ENCODE data around the gene HBG1. TPM values are rescaled to one million over a fixed set of nuclear protein-coding genes. Genes with fewer than 3 reads are reported as not detected.

Gene HBG1
- total RNA-seq, 1 experiment from 2014 or later: not detected

DNA sequence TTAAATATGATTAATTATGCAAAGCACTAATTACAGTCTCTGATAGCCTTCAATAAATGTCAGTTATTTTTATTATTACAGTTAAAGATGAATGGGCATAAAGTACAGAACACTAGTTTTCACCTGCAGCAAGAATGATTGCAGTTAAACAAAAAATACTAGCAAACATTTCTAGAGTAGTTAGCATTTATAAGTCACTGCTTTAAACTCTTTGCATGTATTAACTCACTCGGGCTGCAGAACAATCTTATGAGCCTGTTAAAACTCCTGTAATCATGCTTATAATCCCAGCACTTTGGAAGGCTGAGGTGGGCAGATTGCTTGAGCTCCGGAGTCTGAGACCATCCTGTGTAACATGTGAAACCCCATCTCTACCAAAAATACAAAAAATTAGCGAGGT is 37.2 kb upstream of the HBG1 start:
- no TSS peak for BruUV-seq (replicated peaks)
- H3K27me3 ChIP-seq (ENCODE audit: low read length): no peaks in the 10 kb centered on the region
- H3K79me2 ChIP-seq (ENCODE audit: low read length): no peaks in the 10 kb centered on the region
- H3F3A ChIP-seq (ENCODE audit: low read length, unreplicated experiment): no peaks in the 10 kb centered on the region
- no peak overlapping the region for H2AFZ ChIP-seq (ENCODE audit: low read length)
- POLR2A ChIA-PET (ENCODE audit: unreplicated experiment): no interaction called here
- TF ChIP-seq EZH2 (IDR thresholded peaks at IDR 0.05; ENCODE audit: low read length, unreplicated experiment) (no peak), EZH2phosphoT487 (IDR thresholded peaks at IDR 0.05; ENCODE audit: borderline replicate concordance, low read length) (no peak), CTCF (conservative IDR thresholded peaks at IDR 0.05; ENCODE audit: low read depth, low read length) (no peak)
- no peaks in the 10 kb centered on the region for H3K4me1 ChIP-seq (ENCODE audit: insufficient read depth, low read length)
- no peaks in the 10 kb centered on the region for H3K9me3 ChIP-seq (ENCODE audit: low read length)
- H3K27ac ChIP-seq (ENCODE audit: low read length): no peak overlapping the region
- DNase-seq (no peak), ATAC-seq (no peak)
- H3K4me3 ChIP-seq (ENCODE audit: low read length): no peak overlapping the region
- no peaks in the 10 kb centered on the region for H3K9me2 ChIP-seq (replicated peaks; ENCODE audit: low read length)
- no peak overlapping the region for H3K9ac ChIP-seq (ENCODE audit: low read length)
- no peak overlapping the region for H3K4me2 ChIP-seq (ENCODE audit: low read length)
- CTCF ChIA-PET: no interaction called here
- H3K36me3 ChIP-seq (ENCODE audit: low read depth, low read length): no peaks in the 10 kb centered on the region
- intact Hi-C loops (cut with micrococcal nuclease): no loop called here
- H4K20me1 ChIP-seq (ENCODE audit: low read length): no peaks in the 10 kb centered on the region

DNA sequence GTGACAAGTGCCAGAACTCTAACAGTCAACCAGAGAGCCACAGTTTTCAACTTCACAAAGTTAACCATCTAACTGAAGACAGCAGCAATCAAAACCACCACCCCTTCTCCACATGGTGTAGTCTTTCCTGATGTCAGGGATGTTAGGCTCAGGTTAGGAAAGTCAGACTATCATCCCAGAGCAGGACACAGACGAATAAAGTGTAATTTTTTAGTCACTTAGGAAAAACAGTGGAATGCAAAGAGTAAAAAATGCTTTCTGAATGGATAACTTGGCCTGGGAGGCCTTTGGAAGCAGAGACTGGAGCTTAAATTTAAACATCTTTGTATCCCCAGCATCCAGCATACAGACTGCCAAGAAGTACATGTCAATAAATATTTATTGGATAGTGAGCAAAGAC is 36.7 kb upstream of the HBG1 start:
- Histone ChIP-seq H3K4me1 (ENCODE audit: insufficient read depth, low read length) (no peaks in the 10 kb centered on the region), H3F3A (ENCODE audit: low read length, unreplicated experiment) (no peaks in the 10 kb centered on the region), H3K27ac (ENCODE audit: low read length) (no peak overlapping the region), H3K4me3 (ENCODE audit: low read length) (no peak overlapping the region), H3K79me2 (ENCODE audit: low read length) (no peaks in the 10 kb centered on the region), H3K9me3 (ENCODE audit: low read length) (no peaks in the 10 kb centered on the region), H2AFZ (ENCODE audit: low read length) (no peak overlapping the region), H3K9me2 (replicated peaks; ENCODE audit: low read length) (no peaks in the 10 kb centered on the region), H3K27me3 (ENCODE audit: low read length) (no peaks in the 10 kb centered on the region), H3K9ac (ENCODE audit: low read length) (no peak overlapping the region), H4K20me1 (ENCODE audit: low read length) (no peaks in the 10 kb centered on the region), H3K36me3 (ENCODE audit: low read depth, low read length) (no peaks in the 10 kb centered on the region), H3K4me2 (ENCODE audit: low read length) (no peak overlapping the region)
- ATAC-seq (no peak), DNase-seq (no peak)
- TF ChIP-seq EZH2phosphoT487 (IDR thresholded peaks at IDR 0.05; ENCODE audit: borderline replicate concordance, low read length): no peak
- no TSS peak for BruUV-seq (replicated peaks)
- intact Hi-C loops (cut with micrococcal nuclease): no loop called here
- POLR2A ChIA-PET (ENCODE audit: unreplicated experiment): no interaction called here
- CTCF ChIA-PET: no interaction called here

- BruUV-seq (replicated peaks): no TSS peak
- Histone ChIP-seq H3K9ac (ENCODE audit: low read length) (no peak overlapping the region), H3K9me3 (ENCODE audit: low read length) (no peaks in the 10 kb centered on the region), H3K9me2 (replicated peaks; ENCODE audit: low read length) (no peaks in the 10 kb centered on the region), H3K4me2 (ENCODE audit: low read length) (no peak overlapping the region), H3K36me3 (ENCODE audit: low read depth, low read length) (no peaks in the 10 kb centered on the region), H3F3A (ENCODE audit: low read length, unreplicated experiment) (no peaks in the 10 kb centered on the region), H3K4me1 (ENCODE audit: insufficient read depth, low read length) (peaks cover 2% of the 10 kb centered on the region; the same call in 1 of the 2 replicates), H2AFZ (ENCODE audit: low read length) (no peak overlapping the region), H3K27me3 (ENCODE audit: low read length) (no peaks in the 10 kb centered on the region), H3K27ac (ENCODE audit: low read length) (no peak overlapping the region), H3K79me2 (ENCODE audit: low read length) (no peaks in the 10 kb centered on the region), H3K4me3 (ENCODE audit: low read length) (no peak overlapping the region), H4K20me1 (ENCODE audit: low read length) (no peaks in the 10 kb centered on the region)
- no peak for TF ChIP-seq EZH2 (IDR thresholded peaks at IDR 0.05; ENCODE audit: low read length, unreplicated experiment)
- no peak for TF ChIP-seq CTCF (conservative IDR thresholded peaks at IDR 0.05; ENCODE audit: low read depth, low read length)
- TF ChIP-seq EZH2phosphoT487 (IDR thresholded peaks at IDR 0.05; ENCODE audit: borderline replicate concordance, low read length): no peak
- ChIA-PET CTCF (no interaction called here), POLR2A (ENCODE audit: unreplicated experiment) (no interaction called here)
- DNase-seq: no peak
- ATAC-seq: no peak
- intact Hi-C loops (cut with micrococcal nuclease): no loop called here
Observed at GRCh38 chr11:5285703-5286340, 36.2 kb upstream of the HBG1 start.
